ENCODE data around the gene DSP.

The DSP gene

GRCh38 chr6:7561153-7561964, 19.9 kb downstream of the DSP start:
- no peak for DNase-seq (ENCODE audit: low read depth in 2 of 2)

DNA sequence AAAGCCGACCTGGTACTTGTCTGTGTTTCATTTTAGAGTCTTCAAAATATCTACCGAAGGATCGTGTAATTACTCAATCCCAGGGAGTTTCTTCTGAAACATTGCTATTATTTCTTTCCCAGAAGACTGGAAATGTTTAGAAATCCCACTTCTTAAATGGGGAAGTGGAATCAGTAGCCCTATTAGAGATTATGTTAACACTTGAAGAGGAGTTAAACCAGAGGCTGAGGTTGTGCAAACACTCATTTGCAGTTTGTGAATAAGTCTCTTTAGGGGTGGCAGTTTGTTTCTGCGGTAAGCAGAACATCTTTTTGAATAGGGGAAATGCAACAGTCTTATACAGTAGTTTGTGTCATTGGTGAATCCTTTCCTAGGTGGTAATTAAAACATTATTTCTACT, 21.3 kb downstream of the DSP start:
- DNase-seq (ENCODE audit: low read depth in 2 of 2), result no peak

- DNase-seq (ENCODE audit: low read depth in 2 of 2), result no peak
Observed at GRCh38 chr6:7566107-7566506, 24.6 kb downstream of the DSP start.

DNA sequence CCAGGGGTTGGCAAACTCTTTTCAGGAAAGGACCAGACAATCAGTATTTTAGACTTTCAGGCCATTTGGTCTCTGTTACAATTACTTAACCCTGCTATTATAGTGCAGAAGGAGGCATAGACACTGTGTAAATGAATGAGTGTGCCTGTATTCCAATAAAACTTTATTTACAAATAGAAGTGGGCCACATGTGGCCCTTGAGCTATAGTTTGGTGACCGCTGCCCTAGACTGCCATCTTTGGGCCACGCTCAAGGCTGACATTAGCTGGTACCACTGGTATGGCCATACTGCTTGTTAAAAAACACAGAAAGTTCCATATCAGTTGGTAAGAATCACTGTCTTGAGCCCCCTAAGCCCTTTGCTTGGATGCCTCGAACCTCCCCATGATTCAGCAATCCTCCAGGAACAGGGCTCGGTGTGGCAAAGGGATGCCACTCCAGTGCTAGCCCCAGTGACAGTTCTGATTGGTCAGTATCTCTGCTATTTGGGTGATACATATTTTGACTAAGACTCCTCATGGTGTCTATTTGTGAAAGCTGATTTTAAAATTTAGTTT, 25.2 kb downstream of the DSP start:
- DNase-seq (ENCODE audit: low read depth in 2 of 2), result no peak

DNA sequence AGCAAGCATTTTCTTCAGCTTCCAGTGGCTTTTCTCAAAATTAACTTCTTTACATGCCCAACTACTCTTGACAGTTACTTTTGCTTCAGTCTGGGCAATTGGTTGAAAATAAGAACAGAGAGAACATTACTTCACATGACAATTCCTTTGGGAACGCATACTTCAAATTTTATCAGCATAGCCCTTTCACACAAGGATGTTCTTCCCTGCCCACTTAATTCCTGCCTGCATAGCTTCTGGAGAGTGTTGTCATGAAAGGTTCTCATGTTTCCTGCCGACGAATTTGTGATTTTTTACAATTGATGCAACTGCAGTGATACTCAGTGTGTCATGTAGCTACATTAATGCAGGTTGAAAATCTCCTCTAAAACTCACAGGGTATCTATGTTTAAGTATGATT, 26.6 kb downstream of the DSP start:
- DNase-seq (ENCODE audit: low read depth in 2 of 2), result no peak

GRCh38 chr6:7569082-7569481, 27.6 kb downstream of the DSP start:
- no peak for DNase-seq (ENCODE audit: low read depth in 2 of 2)

DNA sequence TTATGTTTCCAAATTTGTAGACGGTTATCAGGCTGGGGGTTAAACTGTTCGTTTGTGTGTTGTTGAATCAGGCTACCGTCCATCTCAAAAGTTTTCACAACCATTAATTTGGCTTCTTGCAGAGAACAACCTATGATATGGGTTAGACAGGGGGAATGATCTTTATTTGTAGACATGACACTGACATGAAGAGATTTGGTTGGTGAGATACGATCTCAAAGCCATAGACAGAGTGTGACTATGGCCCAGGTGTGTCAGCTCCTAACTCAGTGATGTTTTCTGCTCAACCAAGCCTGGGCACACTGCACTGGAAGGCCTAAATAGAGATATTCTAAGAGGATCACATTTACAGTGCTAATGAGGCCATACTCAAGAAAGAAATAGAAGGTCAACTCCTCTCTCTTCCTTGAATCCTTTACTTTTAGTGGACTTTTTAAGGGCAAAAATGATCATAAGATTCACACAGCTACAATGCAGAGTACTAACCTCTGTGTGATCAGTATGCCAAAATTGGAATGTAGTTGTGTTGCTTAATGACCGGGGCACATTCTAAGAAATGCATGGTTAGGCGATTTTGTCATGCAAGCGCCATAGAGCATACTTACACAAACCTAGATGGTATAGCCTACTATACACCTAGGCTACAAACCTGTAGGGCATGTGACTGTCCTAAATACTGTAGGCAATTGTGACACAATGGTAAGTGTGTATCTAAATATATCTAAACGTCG, 30.9 kb downstream of the DSP start:
- no peak for DNase-seq (ENCODE audit: low read depth in 2 of 2)

GRCh38 chr6:7574500-7574899, 33.0 kb downstream of the DSP start:
- DNase-seq (ENCODE audit: low read depth in 2 of 2), result no peak

- DNase-seq (ENCODE audit: low read depth in 2 of 2), result no peak
Observed at GRCh38 chr6:7578516-7578915, 37.0 kb downstream of the DSP start.

DNA sequence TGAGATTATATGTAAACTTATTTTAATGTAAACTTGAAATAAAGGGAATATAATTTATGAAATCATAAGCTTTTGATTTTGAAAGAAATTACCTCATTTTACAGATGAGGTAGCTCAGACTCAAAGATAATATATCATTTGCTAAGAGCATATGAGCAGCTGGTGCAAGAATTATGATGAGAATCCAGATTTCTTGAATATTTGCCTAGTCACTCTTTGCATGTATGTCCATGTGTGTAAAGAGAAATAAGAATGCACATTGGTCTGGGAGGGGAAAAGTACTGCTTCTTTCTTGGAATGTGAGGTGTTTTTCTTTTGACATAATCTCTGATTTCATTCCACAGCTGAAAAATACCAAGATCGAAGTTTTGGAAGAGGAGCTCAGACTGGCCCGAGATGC, 37.5 kb downstream of the DSP start:
- DNase-seq (ENCODE audit: low read depth in 2 of 2), result no peak

GRCh38 chr6:7579851-7580250, 38.4 kb downstream of the DSP start:
- DNase-seq (ENCODE audit: low read depth in 2 of 2), result no peak

GRCh38 chr6:7580537-7580926, 39.1 kb downstream of the DSP start:
- DNase-seq (ENCODE audit: low read depth in 2 of 2), result no peak

DNA sequence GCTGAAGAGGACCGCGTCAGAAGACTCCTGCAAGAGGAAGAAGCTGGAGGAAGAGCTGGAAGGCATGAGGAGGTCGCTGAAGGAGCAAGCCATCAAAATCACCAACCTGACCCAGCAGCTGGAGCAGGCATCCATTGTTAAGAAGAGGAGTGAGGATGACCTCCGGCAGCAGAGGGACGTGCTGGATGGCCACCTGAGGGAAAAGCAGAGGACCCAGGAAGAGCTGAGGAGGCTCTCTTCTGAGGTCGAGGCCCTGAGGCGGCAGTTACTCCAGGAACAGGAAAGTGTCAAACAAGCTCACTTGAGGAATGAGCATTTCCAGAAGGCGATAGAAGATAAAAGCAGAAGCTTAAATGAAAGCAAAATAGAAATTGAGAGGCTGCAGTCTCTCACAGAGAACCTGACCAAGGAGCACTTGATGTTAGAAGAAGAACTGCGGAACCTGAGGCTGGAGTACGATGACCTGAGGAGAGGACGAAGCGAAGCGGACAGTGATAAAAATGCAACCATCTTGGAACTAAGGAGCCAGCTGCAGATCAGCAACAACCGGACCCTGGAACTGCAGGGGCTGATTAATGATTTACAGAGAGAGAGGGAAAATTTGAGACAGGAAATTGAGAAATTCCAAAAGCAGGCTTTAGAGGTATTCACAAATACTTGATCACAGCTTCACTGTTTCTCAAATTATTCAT, 39.6 kb downstream of the DSP start:
- DNase-seq (ENCODE audit: low read depth in 2 of 2), result no peak

- no peak for DNase-seq (ENCODE audit: low read depth in 2 of 2)
Observed at GRCh38 chr6:7585287-7585930, 43.9 kb downstream of the DSP start.

- no peak for DNase-seq (ENCODE audit: low read depth in 2 of 2)
Observed at GRCh38 chr6:7587631-7588100, 46.2 kb downstream of the DSP start.

GRCh38 chr6:7588506-7588905, 47.0 kb downstream of the DSP start:
- no peak for DNase-seq (ENCODE audit: low read depth in 2 of 2)

GRCh38 chr6:7589221-7589620, 47.8 kb downstream of the DSP start:
- DNase-seq (ENCODE audit: low read depth in 2 of 2), result no peak

DNA sequence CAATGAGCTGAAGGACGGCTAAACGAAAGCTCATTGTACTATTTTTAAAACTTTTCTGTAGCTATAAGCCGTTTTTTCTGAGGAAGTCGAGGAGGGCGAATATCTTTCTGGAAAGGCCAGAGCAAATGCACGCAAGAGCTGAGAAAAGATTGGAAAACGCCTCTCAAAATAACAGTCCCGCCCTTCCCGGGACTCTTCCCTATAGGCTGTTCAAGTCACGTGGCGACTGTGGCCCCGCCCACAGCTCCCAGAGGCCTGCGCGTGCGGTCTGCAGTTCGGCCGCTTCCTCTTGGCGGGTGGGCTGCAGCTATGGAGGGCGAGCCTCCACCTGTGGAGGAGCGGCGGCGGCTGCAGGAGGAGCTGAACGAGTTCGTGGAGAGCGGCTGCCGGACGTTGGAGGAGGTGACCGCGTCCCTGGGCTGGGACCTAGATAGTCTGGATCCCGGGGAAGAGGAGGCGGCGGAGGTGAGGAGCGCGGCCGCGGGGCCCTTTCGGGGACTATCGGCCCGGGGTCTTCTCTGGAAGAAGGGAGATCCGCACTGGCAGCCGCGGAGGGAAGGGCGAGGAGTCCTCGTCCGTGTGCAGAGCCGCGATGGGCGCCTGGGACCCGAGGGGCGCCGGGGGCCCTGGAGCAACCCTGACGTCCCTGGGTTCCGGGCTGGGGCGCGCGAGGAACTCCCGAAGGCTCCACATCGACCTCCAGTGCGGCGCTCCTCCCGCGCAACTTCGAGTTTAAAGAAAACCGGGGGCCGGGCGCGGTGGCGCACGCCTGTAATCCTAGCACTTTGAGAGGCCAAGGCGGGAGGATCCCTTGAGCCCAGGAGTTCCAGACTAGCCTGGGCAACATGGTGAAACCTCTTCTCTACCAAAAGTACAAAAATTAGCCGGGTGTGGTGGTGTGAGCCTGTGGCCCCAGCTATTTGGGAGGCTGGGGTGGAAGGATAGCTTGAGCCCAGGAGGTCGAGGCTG, 48.8 kb downstream of the DSP start, which contains the start of gene SNRNP48:
Gene SNRNP48, plus strand, starts transcription at position 250 of the 969 bp plus-strand sequence. Its CDS starts 60 bp downstream, at position 310.
- DNase-seq (ENCODE audit: low read depth in 2 of 2), result peak; percentile 84 to 88

DNA sequence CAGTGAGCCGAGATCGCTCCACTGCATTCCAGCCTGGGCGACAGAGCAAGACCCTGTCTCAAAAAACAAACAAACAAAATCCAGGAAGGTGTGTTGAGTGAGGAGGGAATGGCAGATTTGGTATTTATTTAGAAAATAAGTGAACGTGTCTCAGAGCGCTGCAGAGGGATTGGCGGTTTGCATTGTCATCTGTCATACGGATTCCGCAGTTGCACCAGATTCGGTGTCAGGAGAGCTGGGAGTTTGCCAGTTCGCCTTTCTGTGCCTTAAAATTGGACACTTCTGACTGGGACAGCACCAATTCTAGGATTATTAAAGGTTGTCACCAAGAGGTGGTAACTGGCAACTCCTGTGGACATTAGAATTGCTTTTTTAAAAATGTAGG, 49.4 kb downstream of the DSP start:
- no peak for DNase-seq (ENCODE audit: low read depth in 2 of 2)

DNA sequence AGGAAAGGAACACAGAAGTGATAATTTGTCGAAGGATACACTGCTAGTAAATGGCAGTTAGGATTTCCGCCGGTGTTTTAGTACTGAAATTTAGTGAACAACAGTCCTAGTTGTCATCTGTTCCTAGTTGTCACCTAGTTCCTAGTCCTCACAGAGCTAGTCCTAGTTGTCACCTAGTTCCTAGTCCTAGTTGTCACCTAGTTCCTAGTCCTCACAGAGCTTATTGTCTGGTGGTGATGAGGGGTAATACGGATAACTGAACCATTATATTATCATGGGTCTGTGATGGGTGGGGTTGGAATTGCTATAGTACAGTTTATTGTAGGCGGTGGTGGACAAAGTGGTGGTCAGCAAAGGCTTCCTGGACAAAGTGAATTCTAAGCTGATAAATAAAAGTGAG, 50.3 kb downstream of the DSP start:
- DNase-seq (ENCODE audit: low read depth in 2 of 2), result no peak

DNA sequence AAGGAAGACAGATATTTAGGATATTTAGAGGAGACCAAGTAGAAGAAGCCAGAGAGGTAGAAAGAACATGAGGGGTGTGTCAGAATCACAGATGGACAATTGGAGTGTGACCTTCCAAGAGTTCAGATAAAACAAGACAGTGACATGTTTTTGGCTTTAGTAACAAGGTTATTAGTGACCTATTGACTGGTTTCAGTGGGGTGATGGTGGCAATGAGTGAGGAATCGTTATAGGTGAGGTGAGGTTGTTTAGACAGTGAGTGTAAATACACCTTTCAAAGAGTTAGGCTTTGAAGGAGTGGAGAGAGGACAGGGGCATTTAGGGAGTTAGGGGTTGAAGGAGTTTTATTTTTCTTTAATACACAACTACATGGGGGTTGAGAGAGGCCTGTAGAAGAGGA, 51.8 kb downstream of the DSP start:
- no peak for DNase-seq (ENCODE audit: low read depth in 2 of 2)
